Measurements from ENCODE around the gene PPP2R2B.

PPP2R2B gene

DNA sequence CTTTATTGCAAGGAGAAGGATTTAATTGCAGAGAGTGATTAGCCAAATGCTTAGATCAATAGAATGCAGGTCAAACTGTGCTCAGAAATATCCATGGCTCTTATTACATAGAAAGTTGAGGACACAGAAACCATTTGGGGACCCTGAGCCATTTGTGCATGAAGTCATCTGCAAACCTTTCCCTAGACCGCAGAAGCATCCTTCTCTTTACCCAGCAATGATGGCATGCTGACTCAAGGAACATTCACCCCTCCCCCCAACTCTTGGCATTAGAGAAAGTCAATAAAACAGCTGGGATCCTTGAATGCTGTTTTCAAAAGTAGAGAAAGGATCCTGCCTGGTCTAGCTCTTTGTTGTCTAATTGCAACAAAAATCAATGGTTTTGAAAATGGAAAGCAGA is 73.5 kb downstream of the PPP2R2B start:
- TF ChIP-seq, protein P1, sequence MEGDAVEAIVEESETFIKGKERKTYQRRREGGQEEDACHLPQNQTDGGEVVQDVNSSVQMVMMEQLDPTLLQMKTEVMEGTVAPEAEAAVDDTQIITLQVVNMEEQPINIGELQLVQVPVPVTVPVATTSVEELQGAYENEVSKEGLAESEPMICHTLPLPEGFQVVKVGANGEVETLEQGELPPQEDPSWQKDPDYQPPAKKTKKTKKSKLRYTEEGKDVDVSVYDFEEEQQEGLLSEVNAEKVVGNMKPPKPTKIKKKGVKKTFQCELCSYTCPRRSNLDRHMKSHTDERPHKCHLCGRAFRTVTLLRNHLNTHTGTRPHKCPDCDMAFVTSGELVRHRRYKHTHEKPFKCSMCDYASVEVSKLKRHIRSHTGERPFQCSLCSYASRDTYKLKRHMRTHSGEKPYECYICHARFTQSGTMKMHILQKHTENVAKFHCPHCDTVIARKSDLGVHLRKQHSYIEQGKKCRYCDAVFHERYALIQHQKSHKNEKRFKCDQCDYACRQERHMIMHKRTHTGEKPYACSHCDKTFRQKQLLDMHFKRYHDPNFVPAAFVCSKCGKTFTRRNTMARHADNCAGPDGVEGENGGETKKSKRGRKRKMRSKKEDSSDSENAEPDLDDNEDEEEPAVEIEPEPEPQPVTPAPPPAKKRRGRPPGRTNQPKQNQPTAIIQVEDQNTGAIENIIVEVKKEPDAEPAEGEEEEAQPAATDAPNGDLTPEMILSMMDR (IDR thresholded peaks at IDR 0.05; ENCODE audit: borderline replicate concordance, insufficient read depth, low read depth, low read length): no peak
- H3K4me3 ChIP-seq (ENCODE audit: low read depth, low read length): no peak overlapping the region

DNA sequence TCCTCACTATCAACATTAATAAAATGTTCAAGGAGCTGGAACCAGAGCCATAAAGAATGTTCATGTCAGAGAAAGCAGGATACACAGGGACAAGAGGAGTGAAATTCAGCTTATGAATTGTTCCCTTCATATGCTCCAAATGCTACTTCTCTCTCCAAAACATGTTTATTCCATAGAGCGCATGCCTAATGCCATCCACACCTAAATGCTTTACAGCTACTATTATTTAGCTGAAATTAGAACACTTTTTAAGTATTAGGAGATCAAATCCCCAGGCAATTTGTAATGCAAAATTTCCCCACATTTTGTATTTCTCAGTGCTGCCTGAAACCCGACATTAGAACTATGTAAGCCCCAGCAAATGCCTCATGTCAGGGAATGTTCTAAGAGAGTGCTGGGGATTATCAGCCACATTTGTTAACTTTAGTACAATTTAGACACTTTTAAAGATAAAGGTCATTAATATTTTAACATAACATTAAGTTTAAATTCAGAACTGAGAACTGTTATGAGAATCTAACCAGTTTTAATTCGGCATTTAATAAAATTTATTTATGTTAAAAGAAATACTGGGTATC is 75.5 kb downstream of the PPP2R2B start:
- H3K4me3 ChIP-seq (ENCODE audit: low read depth, low read length): no peak overlapping the region
- TF ChIP-seq, protein P1 (IDR thresholded peaks at IDR 0.05; ENCODE audit: borderline replicate concordance, insufficient read depth, low read depth, low read length): no peak

DNA sequence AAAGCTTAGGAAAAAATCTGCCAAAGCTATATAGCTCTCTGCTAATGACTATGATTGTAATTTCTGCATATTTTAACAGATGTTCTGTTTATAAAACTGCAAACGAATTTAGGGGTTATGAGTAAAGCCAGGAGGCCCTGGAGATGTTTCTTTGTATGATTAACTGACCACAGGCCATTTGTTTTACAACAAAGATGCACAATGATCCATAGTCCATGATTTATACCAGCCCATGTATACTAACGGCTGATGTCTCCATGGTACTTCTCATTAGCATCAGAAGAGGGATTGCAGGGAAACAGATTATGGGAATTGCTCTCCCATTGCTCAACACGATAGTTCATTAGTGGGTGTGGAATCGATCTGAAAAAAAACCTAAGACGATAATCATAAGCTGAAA is 78.9 kb downstream of the PPP2R2B start:
- H3K4me3 ChIP-seq (ENCODE audit: low read depth, low read length): no peak overlapping the region
- TF ChIP-seq, protein P1 (IDR thresholded peaks at IDR 0.05; ENCODE audit: borderline replicate concordance, insufficient read depth, low read depth, low read length): no peak

DNA sequence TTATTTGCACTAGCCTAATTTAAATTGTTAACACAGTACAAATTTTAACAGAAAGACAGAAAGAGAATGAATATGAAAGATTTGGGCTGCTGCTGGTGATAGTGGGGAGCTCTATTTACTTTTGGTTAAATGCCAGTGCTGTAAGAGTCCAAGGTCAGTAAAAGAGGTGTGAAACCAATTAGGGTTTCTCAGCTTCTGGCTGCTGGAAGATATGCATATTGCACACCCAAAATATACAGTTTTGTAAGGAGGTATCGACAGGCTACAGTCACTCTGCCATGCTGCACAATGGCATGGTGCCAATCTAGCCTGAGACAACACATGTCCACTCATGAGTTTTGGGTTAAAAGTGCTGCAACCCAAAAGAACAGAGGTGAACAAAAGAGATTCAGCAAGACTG is 79.3 kb downstream of the PPP2R2B start:
- H3K4me3 ChIP-seq (ENCODE audit: low read depth, low read length): no peak overlapping the region
- TF ChIP-seq, protein P1 (IDR thresholded peaks at IDR 0.05; ENCODE audit: borderline replicate concordance, insufficient read depth, low read depth, low read length): no peak

DNA sequence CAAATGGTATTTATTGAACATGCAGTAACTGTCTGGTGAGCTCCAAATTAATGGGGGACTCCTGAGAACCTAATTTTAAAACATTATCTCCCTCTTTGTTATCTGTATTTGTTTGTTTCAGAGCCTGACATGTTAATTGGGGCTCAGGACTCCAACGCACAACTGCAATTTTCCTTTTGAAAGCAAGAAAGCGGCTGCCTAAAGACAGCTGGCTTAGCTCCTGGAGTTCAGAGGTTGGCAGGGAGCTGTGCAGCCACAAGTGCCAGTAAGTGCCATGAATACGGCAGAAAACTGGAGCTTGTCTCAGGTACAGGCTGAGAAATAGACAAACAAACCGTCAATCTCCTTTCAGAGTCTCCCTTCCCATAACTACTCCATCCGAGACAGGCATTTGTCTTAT is 80.9 kb downstream of the PPP2R2B start:
- H3K4me3 ChIP-seq (ENCODE audit: low read depth, low read length): no peak overlapping the region
- TF ChIP-seq, protein P1 (IDR thresholded peaks at IDR 0.05; ENCODE audit: borderline replicate concordance, insufficient read depth, low read depth, low read length): no peak

DNA sequence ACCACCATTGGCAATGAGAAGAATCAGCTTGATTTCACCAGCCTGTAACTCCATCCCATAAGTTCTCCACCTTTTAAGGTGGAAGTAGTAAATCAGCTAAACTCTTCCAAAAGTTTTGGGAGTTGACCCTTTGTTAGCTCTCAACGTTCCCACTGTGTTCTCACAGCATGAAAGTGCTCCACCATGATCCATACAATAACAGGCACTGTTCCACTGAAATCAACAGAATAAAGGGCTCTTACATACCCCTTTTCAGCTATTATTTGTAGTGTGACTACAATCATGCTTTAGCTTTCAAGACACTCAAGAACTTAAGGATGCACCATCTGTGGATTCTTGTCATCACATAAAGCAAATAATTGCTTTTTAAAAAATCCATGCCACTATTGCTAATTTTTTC is 81.6 kb downstream of the PPP2R2B start:
- TF ChIP-seq, protein P1 (IDR thresholded peaks at IDR 0.05; ENCODE audit: borderline replicate concordance, insufficient read depth, low read depth, low read length): no peak
- no peak overlapping the region for H3K4me3 ChIP-seq (ENCODE audit: low read depth, low read length)

DNA sequence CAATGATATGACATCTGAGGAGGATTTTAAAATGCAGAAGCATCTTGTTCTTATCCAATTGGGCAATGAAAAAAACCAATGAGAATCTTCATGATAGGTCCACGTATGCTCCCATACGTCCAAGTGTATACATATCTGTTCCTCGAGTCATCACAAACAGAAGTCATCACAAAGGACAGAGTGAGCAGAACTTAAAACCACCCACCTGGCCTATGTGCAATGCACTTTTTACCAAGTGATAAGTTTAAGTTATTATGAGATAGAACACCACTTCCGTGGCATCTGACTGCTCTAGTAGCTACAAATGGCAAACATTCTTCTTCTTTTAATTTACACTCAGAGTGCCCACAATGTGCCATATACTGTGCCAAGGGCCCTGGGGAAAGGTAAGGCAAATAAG is 82.4 kb downstream of the PPP2R2B start:
- TF ChIP-seq, protein P1 (IDR thresholded peaks at IDR 0.05; ENCODE audit: borderline replicate concordance, insufficient read depth, low read depth, low read length): no peak
- no peak overlapping the region for H3K4me3 ChIP-seq (ENCODE audit: low read depth, low read length)
